ENCODE results near the gene NTMT2.

Gene NTMT2

DNA sequence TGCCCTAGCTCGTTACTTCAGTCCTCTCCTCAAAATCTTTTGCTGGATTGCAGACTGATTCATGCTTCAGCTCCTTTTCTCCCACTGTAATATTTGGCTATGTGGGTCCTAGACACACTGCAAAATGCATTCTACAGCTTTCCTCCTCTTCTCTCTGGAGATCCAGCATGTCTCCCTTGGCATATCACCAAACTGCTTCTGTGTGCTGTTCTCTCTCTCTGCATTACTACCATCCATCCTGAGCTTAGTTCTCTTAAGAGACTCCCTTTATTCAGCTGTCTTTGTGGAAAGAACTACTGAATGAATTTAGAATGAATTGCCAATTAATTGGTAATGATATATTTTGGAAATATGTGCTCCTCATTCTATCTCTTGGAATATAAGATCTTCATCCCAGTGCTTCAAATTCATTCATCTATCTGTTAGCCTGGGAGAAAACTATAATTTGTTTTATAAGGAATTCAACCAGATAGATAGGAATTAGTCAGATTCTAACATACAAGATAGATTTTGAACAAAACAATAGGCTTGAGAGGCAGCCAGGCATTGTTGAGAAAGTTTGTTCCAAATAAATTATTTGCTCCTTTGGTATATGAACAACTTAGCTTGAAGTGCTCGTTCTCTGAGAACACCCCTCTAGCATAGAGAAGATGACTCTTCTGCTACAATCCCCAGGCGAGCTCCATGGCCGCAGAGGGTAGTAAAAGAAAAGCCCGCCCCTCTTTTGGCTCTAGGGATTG, 71.9 kb downstream of the NTMT2 start:
- TF ChIP-seq, protein P1, sequence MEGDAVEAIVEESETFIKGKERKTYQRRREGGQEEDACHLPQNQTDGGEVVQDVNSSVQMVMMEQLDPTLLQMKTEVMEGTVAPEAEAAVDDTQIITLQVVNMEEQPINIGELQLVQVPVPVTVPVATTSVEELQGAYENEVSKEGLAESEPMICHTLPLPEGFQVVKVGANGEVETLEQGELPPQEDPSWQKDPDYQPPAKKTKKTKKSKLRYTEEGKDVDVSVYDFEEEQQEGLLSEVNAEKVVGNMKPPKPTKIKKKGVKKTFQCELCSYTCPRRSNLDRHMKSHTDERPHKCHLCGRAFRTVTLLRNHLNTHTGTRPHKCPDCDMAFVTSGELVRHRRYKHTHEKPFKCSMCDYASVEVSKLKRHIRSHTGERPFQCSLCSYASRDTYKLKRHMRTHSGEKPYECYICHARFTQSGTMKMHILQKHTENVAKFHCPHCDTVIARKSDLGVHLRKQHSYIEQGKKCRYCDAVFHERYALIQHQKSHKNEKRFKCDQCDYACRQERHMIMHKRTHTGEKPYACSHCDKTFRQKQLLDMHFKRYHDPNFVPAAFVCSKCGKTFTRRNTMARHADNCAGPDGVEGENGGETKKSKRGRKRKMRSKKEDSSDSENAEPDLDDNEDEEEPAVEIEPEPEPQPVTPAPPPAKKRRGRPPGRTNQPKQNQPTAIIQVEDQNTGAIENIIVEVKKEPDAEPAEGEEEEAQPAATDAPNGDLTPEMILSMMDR (IDR thresholded peaks at IDR 0.05; ENCODE audit: low read depth, low read length) = no peak
- DNase-seq (ENCODE audit: extremely low read depth, low read depth) = no peak

DNA sequence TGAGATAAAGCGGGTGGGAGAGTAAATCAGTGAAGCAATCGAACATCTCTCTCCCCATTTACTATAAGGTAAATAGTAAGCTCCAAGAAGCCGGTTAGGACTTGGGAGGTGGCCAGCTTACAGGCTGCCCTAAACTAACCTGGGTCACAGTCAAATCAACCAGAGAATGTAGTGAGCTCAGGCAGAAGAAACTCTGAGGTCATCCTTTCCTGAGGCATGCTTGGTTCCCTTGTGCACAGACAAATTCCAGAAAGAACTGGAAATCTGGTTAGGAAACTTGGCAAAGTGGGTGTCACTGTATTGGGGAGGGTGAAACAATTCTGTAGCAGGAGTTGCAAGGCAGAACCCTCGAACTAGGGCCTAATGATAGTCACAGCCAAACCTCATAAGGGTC, 72.5 kb downstream of the NTMT2 start:
- DNase-seq (ENCODE audit: extremely low read depth, low read depth) = no peak
- TF ChIP-seq, protein P1 (IDR thresholded peaks at IDR 0.05; ENCODE audit: low read depth, low read length) = no peak

All from AG09319 (cell line).